ENCODE results near the gene TRUB1.
"Not testable (repeated sequence)": the region's sequence is repeated elsewhere in the genome, so short reads cannot be mapped to it uniquely, and the experiment has no call there.

Gene TRUB1

DNA sequence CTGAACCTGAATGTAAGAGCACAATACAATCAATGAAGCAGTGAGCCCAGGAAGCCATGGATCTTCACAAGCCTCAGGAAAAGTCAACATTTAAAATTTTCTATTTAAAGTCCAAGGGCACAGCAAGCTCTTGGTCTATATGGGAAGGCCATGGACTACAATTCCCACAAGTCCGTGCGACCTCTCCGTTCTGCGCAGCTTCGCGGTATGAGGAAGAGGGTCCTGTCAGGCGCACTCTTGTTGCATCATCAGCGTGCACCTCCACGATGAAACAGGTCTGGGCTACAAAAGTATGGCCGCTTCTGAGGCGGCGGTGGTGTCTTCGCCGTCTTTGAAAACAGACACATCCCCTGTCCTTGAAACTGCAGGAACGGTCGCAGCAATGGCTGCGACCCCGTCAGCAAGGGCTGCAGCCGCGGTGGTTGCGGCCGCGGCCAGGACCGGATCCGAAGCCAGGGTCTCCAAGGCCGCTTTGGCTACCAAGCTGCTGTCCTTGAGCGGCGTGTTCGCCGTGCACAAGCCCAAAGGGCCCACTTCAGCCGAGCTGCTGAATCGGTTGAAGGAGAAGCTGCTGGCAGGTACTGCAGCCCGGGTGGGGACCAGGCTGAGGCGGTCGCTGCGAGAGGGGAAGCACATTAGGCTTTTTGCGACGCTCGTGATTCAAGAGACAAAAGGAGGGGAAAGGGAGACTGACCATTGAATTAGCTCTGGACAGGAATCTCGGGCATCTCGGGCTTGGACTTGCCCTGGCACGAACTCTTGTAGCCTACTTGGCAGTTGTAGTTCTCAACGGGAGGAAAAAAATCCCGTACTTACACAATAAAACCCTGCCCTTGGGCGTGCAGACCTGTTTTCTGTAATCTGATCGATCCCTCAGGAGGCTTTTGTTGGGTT is at the start of gene TRUB1:
TSS of gene TRUB1 (plus strand) at position 234 of the 894 bp plus-strand sequence. CDS start at position 293, 59 bp downstream.
- DNase-seq (ENCODE audit: low spot score) = peak; percentile 79

GRCh38 chr10:114893251-114893650 is 44.7 kb upstream of the TRUB1 start:
- no peak for DNase-seq (ENCODE audit: low spot score)

DNA sequence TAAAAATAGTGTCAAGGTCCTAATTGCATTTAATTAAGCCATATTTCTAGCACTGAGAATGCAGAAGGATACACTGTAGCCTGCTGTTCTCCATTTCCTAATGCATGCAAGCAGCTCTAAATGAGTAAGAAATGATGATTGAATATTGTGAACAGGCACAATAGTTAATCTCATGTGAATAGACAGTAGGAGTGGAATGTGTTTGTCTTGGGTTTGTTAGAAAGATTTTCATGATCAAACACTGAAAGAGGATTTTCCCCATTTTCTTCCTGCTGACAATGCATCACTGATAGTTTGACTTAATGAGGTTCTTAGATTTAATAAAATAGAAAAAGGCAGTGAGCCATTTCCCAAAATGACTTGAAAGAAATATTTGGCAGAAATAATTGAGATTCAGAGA is 43.1 kb upstream of the TRUB1 start:
- DNase-seq (ENCODE audit: low spot score) = no peak

DNA sequence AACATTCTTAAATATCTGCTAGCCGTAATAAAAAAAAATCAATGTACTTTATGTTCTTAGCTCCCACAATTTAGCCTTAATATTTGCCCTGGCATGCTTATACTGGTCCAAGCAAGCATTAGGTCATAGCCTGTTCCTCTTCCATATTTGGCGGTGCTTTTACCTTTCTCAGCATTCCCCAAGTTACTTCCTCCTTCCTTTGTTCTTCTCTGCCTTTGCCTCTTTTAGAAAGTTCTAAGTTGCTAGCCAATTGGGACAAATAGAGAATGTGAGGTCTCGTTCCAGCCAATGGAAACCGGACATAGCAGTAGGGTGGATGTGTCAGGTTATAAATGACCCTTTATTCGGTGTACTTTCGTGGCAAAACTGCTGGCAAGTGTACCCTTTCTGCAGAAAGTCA is 41.0 kb upstream of the TRUB1 start:
- not testable (repeated sequence) for DNase-seq (ENCODE audit: low spot score)

- DNase-seq (ENCODE audit: low spot score) = no peak
These were observed 40.4 kb upstream of the TRUB1 start for GRCh38 chr10:114897593-114897992.

DNA sequence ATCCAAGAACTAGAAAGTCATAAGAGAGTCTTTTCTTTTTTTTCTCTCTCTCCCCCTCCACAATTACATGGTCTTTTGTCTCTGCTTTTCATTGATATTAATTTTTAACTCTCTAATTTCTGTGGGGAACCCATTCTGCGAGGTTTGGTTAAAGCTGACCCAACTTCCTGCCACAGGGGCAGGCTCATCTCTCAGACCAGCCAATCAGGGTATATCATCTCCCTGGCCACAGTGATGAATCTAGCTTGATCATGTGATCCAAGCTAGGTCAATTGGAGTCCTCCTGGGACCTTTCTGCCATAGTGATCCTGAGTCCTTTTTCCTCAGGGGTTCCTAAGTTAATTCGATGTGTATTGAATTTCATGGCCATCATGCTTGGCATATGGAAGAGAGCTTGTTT is 38.0 kb upstream of the TRUB1 start:
- no peak for DNase-seq (ENCODE audit: low spot score)

- no peak for DNase-seq (ENCODE audit: low spot score)
These were observed 37.3 kb upstream of the TRUB1 start for GRCh38 chr10:114900658-114901057.

DNA sequence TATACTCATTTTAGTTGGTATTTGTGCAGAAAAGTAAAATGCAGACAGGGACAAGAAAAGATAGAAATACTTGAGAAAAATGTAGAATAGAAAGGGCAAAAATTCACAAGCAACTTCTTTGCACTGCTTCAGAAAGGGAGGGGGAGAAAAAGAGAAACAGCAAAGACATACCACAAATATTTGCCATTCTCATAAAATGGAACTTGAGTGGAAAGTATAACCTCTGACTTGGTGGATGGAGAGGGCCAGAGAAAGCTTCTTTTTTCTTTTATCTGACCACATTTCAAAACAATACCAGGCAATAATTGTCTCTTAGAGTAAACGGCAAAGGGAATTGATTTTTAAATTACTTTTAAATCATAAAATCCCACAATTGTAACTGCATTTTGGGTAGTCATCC is 35.8 kb upstream of the TRUB1 start:
- DNase-seq (ENCODE audit: low spot score) = peak; percentile 37

- peak; percentile 26 for DNase-seq (ENCODE audit: low spot score)
These were observed 32.5 kb upstream of the TRUB1 start for GRCh38 chr10:114905450-114905849.

GRCh38 chr10:114906981-114907380 is 31.0 kb upstream of the TRUB1 start:
- DNase-seq (ENCODE audit: low spot score) = no peak

DNA sequence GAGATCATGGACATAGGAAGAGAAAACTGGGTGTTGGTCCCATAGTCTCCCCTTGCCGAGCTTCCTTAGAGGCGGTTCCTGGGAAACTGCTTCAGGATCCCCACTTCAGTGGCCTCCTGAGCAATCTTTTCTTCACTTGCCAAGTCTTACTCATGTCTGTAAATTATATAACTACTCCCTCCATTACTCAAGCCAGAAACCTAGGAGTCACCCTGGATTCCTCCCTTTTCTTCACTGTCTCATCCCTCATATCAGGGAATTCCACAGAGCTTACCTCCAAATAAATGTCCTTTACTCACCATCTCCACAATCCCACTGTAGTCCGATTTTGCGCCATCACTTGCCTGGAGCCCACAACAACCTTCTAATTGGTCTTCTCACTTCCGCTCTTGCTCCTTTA is 29.1 kb upstream of the TRUB1 start:
- DNase-seq (ENCODE audit: low spot score) = no peak

DNA sequence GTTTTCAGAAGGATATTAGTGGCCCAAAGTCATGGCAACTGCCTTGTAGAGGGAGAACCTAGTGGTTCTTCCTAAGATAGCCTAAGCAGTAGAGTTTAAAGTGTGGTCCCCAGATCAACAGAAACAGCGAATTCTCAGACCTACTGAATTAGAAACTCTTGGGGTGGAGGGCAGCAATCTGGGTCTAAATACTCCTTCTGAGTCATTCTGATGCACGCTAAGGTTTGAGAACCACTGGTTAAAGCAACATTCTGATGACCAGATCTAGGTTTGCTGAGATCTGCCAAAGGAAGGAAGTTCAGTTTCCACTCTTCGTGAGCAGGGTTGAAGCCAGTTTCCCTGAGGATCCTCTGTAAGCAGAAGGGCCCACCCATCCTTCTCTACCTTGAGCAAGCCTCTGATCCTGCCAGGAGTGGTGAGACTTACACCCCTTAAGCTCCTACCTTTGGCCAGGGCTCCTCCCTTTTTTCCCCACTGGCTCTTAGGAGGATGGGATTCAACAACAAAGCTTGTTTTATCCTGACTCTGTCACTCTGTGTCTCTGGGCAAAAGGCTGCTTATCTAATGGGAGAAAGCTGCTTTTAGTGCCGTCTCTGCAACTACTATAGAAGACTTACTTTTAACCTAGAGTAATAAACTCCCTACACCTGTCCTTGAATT is 26.8 kb upstream of the TRUB1 start:
- no peak for DNase-seq (ENCODE audit: low spot score)

- DNase-seq (ENCODE audit: low spot score) = no peak
These were observed 26.1 kb upstream of the TRUB1 start for GRCh38 chr10:114911801-114912469.

DNA sequence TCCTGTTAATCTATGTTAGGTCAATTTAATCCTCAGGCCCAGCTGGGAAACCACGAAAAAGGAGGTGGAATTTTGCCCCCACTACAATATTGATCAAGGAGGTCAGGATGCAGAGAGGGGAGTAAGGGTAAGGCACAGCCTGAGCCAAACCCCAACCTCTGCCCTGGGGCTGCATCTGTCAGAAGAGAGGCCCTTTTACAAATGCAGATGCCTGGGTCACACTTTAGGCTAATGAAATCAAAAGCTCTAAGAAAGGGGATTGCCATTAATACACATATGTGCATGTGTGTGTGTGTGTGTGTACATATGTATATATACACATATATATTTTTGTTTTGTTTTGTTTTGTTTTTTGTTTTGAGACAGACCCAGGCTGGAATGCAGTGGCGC is 25.5 kb upstream of the TRUB1 start:
- no peak for DNase-seq (ENCODE audit: low spot score)

- DNase-seq (ENCODE audit: low spot score) = no peak
These were observed 23.4 kb upstream of the TRUB1 start for GRCh38 chr10:114914560-114914959.

GRCh38 chr10:114915294-114915693 is 22.7 kb upstream of the TRUB1 start:
- DNase-seq (ENCODE audit: low spot score) = no peak

DNA sequence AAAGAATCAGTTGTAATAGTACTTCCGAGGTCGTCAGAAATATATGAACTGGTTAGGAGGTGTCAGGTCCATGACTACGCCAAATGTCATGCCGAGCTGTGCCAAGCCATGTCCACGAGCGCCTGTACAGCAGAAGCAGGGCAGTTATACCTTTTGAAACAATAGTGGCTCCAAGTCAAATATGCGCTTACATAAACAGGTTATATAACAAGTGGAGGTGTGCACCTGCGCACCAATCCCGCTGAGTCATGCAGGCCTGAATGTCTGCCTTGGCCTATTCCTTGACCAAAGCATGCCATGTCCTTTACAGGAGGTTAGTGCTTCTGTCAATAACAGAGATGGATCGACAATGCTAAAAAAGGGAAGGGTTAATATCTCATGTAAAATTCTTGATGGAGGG is 21.3 kb upstream of the TRUB1 start:
- no peak for DNase-seq (ENCODE audit: low spot score)

GRCh38 chr10:114917459-114917858 is 20.5 kb upstream of the TRUB1 start:
- DNase-seq (ENCODE audit: low spot score) = no peak

DNA sequence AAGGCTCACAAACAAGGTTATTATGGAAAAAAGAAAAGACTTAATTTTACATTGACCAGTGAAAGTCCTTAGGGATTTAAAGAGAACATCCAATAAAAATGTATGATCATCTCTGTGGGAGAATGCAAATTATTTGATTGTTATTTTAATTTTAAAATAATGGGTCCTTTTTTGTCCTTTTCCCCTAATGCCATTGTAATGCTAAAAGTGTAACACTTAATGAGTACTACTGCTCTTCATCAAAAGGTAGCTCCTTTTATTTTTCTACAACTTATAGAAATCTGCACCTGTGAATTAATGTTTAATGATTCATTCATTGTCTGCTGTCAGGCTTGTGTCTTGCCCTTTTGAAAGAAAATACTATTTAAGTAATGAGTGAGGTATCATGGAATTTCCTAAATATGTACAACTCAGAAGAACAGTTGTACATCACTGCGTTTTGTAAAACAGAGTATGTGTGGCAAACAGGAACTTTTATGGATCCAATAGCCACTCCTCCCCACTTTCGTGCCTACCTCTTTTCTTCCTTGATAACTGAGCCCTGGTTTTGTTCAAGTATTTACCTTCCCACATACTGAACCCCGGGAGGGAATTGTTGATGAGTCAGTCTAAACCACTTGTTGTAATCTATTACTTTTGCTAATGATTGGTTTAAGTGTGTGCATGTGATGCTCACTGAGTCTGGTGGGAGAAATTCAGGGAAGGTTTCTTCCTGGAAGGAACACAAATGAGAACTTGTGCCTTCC is 19.9 kb upstream of the TRUB1 start:
- no peak for DNase-seq (ENCODE audit: low spot score)

DNA sequence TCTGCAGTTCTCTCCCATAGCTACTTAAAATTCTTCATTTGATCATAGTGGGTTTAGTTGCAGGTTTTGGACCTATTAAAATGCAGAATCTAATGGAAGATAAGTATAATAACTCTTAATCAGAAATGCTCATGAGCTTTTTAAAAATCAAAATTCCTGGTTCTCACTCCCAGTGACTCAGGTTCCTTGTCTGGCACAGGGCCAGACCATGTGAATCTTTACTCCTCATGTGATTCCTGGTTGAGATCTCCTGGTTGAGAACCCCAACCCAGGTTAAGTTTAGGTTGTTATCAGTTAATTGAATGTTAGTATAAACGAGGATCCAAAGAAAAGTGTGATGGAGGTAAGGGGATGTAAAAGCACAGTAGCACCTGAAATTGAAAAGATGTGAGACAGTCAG is 17.5 kb upstream of the TRUB1 start:
- DNase-seq (ENCODE audit: low spot score) = no peak

DNA sequence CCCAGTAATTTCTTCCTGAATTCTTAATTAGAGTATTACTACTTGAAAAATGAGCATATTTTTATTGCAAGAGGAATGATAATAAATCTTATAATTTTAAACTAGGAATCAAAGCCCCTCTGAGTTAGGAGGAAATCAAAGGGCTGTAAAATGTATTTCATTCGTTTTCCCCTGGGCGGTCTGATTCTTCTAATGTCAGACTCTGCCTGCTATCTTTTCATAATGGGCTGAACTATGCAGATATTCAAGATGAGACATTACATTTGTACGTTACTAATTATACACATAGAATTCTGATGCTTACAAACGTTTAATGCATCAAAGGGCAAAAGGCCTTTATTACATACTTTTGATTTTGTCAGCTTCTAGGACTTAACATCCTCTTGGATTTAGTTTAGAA is 16.0 kb upstream of the TRUB1 start:
- no peak for DNase-seq (ENCODE audit: low spot score)

- DNase-seq (ENCODE audit: low spot score) = no peak
These were observed 14.4 kb upstream of the TRUB1 start for GRCh38 chr10:114923551-114923950.

Measured in hepatic stellate cell (primary cell).